GM18511 (cell line): ENCODE data around the gene ADAMTSL4.

ENCODE experiments used
- ATAC-seq: cut with Tn5 transposase; IDR thresholded peaks from one replicate; pipeline ENCODE4 v1.9.1; 2021; ENCODE audit warnings: mild to moderate bottlenecking, moderate library complexity; ENCODE audit not compliant: unreplicated experiment

Gene ADAMTSL4

DNA sequence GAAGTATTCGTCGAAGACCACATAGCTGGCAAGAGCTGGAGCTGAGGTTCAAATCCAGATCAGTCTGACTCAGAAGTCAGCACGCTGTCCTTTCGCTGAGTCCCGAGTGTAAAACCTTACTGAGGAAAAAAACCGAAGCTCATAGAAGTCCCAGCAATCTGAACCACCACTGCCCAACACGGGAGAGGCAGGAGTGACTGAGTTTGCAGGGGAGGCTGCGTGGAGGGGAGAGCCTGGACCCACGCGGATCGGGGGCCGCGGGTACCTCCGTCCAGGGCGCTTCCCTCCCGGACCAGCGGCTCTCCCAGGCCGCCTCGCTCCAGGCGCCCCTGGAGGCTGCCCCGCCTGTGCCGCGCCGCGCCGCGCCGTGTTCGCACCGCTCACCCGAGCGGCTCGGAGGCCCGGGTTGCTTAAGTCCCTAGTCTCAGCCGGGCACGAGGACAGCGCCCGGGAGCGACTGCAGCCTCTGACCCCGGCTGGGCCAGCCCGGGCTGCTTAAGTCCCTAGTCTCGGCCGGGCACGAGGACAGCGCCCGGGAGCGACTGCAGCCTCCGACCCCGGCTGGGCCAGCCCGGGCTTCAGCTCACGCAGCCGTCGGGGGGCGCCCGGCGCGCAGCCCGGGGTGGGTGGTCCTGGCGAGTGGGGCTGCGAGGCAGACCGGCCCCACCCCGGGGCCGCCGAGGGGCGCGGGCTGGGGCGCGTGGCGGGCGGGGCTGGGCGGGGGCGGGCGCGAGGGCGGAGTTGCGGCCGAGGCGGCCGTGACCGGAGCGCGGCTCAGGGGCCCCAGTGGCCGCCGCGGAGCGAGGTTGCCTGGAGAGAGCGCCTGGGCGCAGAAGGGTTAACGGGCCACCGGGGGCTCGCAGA is at the start of gene ADAMTSL4:
Gene ADAMTSL4, plus strand, starts transcription at position 777 of the 864 bp plus-strand sequence. CDS start 2,881 bp downstream, outside the sequence.
- peak; percentile 52 for ATAC-seq

DNA sequence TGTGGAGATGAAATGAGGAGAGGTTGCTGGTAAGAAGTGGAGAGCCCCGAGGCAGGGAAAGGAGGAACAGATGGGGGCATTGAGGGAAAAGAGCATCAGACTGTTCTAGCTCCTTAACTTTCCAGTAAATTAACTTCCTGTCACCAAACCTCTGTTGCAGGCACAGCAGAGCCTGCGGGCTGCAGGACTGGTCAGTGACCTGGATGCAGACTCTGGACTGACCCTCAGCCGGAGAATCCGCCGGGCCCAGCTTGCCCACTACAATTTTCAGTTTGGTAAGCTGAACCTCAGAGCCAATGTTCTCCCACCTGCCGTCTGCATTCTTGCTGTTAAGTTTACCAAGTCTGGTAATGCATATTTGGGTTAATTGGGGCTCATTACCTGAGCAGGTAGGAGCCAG is 43.8 kb upstream of the ADAMTSL4 start:
- ATAC-seq, result no peak

DNA sequence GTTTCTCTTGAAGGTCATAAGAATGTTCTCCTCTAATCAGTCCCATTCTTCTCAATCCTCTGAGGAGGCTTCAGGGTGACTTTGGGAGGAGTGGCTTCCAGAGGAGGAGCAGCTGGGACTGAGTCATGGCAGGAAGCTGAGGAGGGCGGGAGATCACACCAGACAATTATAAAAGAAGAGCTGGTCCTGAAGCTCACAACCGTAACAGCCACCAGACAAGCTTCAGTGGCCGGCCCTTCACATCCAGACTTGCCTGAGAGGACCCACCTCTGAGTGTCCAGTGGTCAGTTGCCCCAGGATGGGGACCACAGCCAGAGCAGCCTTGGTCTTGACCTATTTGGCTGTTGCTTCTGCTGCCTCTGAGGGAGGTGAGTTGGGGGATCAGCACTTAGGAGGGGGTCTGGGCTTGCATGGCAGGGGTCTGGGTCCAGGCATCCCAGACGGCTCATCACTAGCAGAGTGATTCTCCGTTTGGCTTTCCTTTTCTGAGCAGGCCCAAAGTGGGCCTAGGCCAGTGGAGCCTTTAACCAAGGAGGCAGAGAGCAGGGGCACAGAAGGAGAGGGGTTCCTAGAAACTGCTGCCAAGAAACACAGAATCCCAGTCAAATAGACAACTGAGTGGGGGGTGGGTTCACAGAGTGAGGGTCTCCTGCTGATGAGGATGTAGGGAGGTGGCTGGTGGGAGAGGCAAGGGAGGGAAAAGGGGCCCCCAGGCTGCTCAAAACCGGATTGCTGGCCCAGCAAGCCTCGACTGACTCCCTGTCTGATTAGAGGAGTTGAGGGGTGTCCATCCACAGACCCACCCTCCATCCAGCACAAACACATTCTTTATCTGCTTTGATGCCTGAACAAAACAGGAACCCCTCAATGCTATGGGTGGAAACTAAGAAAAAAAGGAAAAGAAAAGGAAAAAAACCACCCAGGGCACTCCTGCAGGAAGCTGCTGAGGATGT is 41.0 kb upstream of the ADAMTSL4 start, which contains the start of gene ECM1:
Gene ECM1, plus strand, starts transcription at position 198 of the 953 bp plus-strand sequence. Its CDS starts 101 bp downstream, at position 299.
- ATAC-seq, result no peak

DNA sequence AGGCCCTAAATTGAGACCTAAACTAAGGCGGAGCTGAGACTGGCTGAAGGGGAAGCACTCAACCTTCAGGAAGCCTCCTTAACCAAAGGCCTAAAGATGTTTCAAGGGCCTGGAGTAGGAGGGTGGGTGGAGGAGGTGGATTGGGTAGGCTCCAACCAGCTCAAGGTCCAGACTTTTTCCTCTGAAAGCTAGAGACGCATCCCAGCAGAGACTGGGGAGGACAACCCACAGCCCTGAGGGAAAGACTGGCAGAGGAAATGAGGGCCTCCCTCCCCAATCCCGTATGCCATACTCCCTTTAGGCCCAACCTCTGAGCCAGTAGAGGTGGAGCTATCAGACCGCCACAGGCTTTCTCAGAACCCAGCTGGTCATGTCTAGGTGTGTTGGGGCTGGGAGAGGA is 40.2 kb upstream of the ADAMTSL4 start:
- no peak for ATAC-seq

DNA sequence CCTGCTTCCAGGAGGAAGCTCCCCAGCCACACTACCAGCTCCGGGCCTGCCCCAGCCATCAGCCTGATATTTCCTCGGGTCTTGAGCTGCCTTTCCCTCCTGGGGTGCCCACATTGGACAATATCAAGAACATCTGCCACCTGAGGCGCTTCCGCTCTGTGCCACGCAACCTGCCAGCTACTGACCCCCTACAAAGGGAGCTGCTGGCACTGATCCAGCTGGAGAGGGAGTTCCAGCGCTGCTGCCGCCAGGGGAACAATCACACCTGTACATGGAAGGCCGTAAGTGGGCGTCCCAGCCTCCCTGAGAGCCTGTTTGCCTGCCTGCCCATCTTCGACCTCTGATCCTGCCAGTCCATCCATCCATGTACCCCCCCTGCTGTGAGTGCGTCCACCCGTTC is 37.7 kb upstream of the ADAMTSL4 start:
- ATAC-seq, result no peak

DNA sequence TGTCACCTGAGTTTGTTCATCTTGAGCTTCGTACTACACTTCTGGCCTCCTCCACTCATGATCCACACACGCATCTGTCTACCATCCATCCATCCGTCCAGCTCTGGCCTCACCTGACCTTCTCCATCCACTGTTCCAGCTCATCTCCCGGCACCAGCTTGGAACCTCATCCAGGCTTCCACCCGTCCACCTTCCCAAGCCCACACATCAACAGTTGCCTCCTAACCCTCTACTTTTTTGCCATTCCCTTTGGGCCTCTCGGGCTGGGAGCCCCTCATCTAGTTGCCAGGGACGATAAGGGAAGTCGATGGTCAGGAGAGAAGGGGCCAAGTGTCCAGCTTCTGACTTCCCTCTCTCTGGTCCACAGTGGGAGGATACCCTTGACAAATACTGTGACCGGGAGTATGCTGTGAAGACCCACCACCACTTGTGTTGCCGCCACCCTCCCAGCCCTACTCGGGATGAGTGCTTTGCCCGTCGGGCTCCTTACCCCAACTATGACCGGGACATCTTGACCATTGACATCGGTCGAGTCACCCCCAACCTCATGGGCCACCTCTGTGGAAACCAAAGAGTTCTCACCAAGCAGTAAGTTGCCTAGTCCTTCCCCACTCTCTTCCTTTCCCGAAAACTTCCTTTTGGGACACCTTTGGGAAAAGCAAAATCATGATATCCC is 37.1 kb upstream of the ADAMTSL4 start:
- no peak for ATAC-seq

DNA sequence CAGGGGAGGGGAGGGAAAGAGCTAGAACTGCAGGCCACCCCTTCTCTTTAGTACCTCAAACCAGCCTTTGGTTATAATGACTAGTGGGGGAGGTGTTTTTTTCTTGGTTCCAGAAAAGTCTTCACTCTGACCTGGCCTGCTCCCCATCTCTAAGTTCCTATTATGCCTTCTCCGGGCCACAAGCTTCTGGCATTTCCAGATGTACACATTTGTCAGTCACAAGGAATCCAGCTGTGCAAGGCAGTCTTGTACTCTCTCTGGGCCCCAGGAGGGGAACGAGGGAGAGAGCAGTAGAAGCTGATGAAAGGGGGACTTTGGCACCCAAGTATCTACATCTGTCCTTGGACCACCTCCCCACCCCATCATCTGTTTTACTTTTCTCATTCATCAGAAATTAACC is 36.4 kb upstream of the ADAMTSL4 start:
- no peak for ATAC-seq

DNA sequence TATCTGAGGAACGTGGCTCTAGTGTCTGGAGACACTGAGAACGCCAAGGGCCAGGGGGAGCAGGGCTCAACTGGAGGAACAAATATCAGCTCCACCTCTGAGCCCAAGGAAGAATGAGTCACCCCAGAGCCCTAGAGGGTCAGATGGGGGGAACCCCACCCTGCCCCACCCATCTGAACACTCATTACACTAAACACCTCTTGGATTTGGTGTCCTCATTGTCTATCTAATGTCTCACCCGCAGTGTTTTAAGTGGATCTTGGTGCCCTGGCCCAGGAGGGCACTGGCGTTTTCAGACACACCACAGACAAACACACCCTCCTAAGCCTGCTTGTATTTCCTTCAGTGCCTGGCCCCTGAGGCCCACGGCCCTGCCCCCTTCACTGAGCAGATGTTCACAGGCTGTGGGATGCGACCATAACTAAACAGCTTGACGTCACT is 35.8 kb upstream of the ADAMTSL4 start:
- ATAC-seq, result no peak

DNA sequence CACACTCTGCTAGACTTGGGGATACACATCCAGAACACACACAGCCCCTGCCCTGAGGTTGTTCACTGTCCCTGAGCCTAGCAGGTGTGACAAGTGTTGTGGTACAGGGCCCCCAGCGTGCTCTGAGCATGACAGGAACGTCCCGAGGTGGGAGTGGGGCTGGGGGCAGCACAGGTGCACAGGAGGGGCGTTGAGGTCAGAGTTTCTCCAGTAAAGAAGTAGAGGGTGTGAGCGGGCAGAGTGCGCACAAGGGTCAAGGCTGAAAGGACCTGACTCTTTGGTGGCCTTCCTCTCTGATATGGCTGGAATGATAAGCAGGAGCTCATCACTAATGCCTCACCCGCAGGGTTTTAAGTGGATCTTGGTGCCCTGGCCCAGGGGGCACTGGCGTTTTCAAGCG is 34.9 kb upstream of the ADAMTSL4 start:
- no peak for ATAC-seq

DNA sequence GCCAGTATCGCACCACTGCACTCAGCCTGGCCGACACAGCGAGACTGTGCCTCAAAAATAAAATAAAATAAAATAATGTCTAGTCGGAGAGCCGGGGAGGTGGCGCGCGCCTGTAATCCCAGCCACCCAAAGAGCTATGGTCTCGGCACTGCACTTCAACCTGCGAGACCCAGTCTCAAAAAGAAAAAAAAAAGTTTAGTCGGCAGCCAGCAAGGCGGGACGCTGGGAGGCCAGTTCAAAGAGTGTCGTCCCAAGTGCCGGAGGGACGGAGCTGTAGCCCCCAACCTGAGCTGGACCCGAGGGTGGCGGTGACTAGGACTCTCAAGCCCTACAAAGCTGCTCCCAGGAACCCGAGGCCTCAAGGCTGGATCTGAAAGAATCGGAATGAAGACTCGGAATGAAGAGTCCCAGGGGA is 34.3 kb upstream of the ADAMTSL4 start:
- peak; percentile 13 for ATAC-seq

DNA sequence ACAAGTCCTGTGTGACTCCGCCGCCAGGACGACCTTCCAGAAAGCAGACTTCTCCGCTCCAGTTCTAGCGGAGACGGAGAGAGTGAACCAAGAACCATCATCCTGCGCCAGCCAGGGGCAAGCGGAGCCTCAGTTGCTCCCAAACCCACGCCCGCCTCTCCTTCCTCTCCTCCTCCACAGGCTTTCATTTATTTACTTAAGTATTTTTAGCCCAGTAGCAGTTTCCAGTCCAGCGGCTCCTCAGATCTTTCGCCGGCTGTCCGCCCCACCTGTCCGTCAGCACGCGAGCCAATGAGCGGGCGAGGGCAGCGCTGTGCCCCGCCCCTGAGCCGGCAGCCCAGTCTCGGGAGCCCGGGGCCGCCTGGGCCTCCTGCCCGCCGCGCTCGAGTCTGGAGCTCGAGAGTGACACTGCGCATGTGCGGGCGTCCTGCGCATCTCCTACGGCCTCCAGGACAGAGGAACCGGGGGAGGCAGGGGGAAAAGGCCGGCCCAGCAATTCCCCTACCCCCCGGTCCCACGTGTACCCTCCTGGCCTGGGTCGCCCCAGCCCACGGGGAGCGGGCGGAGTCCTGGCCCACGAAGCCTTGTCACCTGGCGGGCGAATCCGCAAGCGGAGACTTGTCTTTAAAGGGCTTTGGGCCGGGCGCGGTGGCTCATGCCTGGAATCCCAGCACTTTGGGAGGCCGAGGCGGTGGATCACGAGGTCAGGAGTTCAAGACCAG is 33.7 kb upstream of the ADAMTSL4 start, which contains the start of gene FALEC:
Gene FALEC, plus strand, starts transcription at position 425 of the 722 bp plus-strand sequence.
- ATAC-seq, result peak; percentile 99

DNA sequence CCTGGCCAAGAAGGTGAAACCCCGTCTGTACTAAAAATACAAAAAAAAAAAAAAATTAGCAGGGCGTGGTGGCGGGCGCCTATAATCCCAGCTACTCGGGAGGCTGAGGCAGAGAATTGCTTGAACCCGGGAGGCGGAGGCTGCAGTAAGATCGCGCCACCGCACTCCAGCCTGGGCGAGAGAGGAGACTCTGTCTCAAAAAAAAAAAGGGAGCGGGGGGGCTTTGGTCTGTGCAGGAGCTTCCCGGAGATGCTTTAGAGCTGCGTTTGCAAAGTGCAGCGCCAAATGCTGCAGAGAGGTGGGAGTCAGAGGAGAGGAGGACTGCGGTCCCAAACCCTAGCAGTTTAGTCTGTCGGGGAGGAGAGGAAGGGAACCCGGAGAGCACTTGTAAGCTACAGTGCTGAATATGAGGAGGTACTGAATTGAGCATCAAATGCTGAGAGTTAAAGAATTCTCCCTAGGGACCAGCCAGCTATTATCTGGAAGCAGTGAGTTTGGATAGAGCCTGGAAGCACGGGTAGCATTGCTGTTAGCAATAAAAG is 33.1 kb upstream of the ADAMTSL4 start:
- peak; percentile 17 for ATAC-seq

DNA sequence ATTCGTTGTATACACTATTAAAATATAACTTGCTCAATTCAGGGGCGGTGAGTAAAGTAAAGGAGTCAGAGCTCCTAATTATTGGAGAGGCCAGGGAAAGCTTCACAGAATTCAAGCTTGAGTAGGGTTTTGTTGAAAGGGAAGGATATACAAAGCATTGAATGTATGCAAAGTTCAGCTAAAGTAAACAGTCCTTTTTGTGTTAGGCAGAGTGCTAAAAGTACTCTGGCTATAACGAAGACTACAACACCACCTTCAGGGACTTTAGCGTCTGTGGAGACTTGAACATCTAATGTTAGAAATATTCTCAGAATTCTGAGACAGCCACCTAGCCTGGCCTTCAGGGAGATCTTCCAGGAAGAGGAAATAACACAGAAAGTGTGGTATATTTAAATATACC is 32.6 kb upstream of the ADAMTSL4 start:
- ATAC-seq, result no peak

DNA sequence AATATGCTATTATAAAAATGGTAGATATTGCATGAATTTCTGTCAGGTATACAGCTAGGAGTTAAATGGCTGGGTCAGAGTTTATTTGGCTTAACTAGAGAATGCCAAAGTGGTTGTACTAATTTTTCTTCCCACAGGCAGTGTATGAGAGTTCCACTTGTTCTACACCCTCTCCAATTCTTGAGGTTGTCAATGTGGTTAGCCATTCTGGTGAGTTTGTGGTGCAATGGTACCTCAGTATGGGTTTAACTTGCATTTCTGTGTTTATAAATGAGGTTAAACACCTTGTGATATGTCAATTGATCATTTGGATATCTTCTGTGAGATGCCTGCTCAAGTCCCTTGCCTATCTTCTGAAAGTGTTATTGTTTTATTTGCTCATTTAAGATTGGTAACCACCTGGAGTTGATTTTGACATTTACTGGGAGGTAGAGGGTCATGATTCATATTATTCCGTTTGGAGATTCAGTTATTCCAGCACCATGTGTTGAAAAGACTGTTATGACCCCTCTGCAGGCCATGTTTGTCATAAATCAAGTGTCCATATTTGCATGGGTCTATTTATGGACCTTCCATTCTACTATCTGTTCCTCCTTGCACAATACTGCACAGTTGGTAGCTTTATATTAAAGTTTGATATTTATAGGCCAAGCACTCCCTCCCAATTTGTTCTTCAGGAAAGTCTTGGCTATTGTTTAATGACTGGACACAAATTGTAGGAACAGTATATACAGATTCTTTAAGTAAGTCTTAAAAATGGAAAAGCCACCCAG is 27.8 kb upstream of the ADAMTSL4 start:
- no peak for ATAC-seq

DNA sequence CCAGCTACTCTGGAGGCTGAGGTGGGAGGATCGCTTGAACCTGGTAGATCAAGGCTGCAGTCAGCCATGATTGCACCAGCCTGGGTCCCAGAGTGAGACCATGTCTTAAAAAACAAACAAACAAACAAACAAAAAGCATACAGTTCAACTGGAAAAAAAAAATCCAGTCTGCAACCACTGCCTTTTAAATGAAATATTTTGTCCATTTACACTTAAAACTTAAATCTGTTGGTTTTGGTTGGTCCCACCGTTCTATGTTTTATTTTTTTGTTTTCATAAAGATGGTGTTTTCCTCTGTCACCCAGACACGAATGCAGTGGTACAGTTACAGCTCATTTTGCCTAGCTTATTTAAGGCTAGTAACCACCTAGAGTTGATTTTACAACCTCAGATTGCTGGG is 23.9 kb upstream of the ADAMTSL4 start:
- no peak for ATAC-seq

DNA sequence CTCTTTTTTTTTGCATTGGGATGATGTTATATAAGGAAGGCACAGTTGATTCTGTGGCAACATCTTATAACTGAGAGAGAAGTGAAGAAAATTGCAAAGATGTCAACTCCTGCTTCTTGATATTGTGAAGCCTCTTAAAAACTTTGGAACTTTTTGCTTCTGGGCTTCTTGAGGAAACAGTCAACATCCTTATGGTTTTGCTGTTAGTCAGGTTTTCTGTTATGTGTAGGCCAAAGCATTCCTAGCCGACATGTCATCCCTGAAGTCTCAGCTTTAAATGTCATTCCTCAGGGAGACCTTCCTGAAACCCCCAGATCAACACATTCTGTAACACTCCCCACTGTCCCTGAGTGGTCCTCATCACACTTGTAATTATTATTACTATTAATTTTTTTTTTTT is 21.0 kb upstream of the ADAMTSL4 start:
- no peak for ATAC-seq

DNA sequence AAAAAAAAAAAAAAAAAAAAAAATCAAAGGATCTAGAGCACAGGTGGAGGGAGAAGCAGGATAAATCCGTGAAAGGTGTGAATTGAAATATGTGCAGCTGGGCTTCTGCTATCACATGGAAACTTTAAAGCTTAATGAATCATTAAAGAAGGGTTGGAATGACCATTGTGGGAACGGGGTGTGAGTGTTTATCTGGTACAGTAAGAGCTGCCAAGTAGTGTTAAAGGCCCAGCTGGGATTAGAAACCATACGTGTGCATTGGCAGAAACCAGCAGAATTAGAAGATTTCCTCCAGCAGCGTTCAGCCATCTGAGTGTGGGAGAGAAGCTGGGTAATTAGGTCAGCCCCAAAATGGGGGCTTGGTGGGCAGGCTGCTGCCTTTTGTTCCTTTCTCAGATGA is 20.2 kb upstream of the ADAMTSL4 start:
- ATAC-seq, result no peak

DNA sequence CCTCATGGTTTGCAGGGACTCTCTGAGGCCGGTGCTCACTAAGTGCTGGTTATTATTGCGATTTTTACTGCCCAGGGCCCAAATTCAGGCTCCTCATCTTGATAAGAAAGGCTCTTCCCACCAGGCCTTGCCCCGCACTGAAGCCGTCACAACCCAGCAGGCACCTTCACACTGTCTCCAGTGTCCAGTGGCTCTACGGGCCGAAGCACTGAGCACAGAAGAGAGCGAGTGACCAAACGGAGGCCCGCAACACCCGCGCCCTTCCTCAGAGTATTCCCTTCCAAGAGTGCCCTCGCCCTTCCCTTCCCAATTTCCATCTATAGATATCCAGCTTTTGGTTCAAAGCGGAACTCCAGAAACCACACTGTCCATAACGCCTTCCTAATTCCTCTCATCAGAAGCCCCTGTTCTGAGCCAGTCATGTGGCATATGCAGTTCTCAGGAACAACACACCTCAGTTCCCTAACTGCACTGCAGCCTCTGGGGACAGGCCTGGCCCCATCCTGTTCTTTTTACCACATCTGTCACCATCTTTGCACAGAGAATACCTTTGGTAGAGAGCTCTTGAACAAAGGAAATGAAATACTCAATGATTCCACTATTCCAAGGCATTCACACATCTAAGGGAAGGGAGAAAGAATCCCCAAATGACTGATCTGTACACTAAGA is 18.6 kb upstream of the ADAMTSL4 start:
- ATAC-seq, result no peak

DNA sequence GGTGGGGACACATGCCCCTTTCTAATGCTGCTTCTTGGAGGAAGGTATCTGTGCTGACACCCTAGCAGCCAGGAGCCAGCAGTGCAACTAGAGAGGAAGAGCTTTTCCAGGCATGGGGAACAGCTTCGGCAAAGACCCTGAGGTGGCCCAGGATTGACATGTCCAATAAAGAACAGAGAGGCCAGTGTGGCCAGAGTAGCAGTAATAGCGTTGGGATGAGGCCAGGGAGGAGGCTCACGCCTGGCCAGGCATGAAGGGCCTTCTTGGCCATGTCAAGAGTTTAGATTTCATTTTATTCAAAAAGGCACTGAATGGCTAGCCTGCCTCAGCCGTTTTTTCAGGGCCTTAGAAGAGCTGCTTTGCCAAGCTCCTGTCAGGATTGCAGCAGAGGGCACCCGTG is 16.3 kb upstream of the ADAMTSL4 start:
- ATAC-seq, result no peak
